ENCODE data around the gene CLCN4. TPM values are rescaled to one million over a fixed set of nuclear protein-coding genes. Genes with fewer than 3 reads are reported as not detected.

CLCN4 gene
- polyA plus RNA-seq, 1 of the 3 experiments (the other 2 are of a cell fraction): 1.1 TPM

- ChIA-PET CTCF (interaction anchor here (1.5 to 5.0 kb wide), 2 partner anchors 19 to 22 kb away, joined by 4 to 20 read pairs; no protein-coding TSS in a partner anchor), POLR2A (no interaction called here)
- TF ChIP-seq NFIC (IDR thresholded peaks at IDR 0.05; ENCODE audit: borderline replicate concordance) (no peak), RFX5 (IDR thresholded peaks at IDR 0.05; ENCODE audit: low read length) (no peak), TEAD4 (IDR thresholded peaks at IDR 0.05; ENCODE audit: borderline replicate concordance, insufficient read depth) (no peak), MEF2A (IDR thresholded peaks at IDR 0.05; ENCODE audit: borderline replicate concordance, low read depth) (no peak), RAD21 (IDR thresholded peaks at IDR 0.05; ENCODE audit: low read length) (no peak), TAF1 (IDR thresholded peaks at IDR 0.05; ENCODE audit: borderline replicate concordance, low read depth, low read length) (no peak), SMC3 (IDR thresholded peaks at IDR 0.05; ENCODE audit: low read depth, low read length) (no peak), EZH2phosphoT487 (IDR thresholded peaks at IDR 0.05; ENCODE audit: borderline replicate concordance, low read depth) (no peak), GABPA (IDR thresholded peaks at IDR 0.05; ENCODE audit: low read depth) (no peak), JUND (IDR thresholded peaks at IDR 0.05) (no peak), SIN3A (IDR thresholded peaks at IDR 0.05; ENCODE audit: borderline replicate concordance, low read depth, low read length) (no peak), YY1 (IDR thresholded peaks at IDR 0.05; ENCODE audit: low read depth) (no peak)
- TF ChIP-seq, protein P1, sequence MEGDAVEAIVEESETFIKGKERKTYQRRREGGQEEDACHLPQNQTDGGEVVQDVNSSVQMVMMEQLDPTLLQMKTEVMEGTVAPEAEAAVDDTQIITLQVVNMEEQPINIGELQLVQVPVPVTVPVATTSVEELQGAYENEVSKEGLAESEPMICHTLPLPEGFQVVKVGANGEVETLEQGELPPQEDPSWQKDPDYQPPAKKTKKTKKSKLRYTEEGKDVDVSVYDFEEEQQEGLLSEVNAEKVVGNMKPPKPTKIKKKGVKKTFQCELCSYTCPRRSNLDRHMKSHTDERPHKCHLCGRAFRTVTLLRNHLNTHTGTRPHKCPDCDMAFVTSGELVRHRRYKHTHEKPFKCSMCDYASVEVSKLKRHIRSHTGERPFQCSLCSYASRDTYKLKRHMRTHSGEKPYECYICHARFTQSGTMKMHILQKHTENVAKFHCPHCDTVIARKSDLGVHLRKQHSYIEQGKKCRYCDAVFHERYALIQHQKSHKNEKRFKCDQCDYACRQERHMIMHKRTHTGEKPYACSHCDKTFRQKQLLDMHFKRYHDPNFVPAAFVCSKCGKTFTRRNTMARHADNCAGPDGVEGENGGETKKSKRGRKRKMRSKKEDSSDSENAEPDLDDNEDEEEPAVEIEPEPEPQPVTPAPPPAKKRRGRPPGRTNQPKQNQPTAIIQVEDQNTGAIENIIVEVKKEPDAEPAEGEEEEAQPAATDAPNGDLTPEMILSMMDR (IDR thresholded peaks at IDR 0.05): no peak
- TF ChIP-seq, protein P2, sequence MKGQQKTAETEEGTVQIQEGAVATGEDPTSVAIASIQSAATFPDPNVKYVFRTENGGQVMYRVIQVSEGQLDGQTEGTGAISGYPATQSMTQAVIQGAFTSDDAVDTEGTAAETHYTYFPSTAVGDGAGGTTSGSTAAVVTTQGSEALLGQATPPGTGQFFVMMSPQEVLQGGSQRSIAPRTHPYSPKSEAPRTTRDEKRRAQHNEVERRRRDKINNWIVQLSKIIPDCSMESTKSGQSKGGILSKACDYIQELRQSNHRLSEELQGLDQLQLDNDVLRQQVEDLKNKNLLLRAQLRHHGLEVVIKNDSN (IDR thresholded peaks at IDR 0.05; ENCODE audit: borderline replicate concordance, low read depth): no peak
- Histone ChIP-seq H3K27ac (ENCODE audit: low read depth in 2 of 2, low read length in 1 of 2) (no peak overlapping the region), H3K9me2 (no peaks in the 10 kb centered on the region), H3K36me3 (replicated peaks in 1 of 2; ENCODE audit: control insufficient read depth in 1 of 2, insufficient read depth in 2 of 2, low read length in 1 of 2) (no peaks in the 10 kb centered on the region), H3K4me1 (ENCODE audit: control insufficient read depth in 1 of 2, insufficient read depth in 2 of 2, low read depth in 1 of 2, low read length in 1 of 2) (peaks cover 0 to 2% of the 10 kb centered on the region in 2 experiments; a peak in 1 of 4 replicates), H3K27me3 (ENCODE audit: insufficient read depth) (peaks cover 6% of the 10 kb centered on the region; the same call in 1 of the 2 replicates), H2AFZ (ENCODE audit: low read depth) (no peak overlapping the region), H3F3A (replicated peaks; ENCODE audit: insufficient read depth) (no peaks in the 10 kb centered on the region), H3K79me2 (ENCODE audit: insufficient read depth) (no peaks in the 10 kb centered on the region), H4K20me1 (ENCODE audit: insufficient read depth) (no peaks in the 10 kb centered on the region), H3K9me3 (no peaks in the 10 kb centered on the region), H3K4me2 (no peak overlapping the region), H3K9ac (no peak overlapping the region), H3K4me3 (ENCODE audit: low read depth in 2 of 2, low read length in 1 of 2) (no peak overlapping the region)
- no peak for DNase-seq
- 60% methylated on average over 9 of the region's 9 CpGs for WGBS (ENCODE audit: low lambda C conversion rate)
Measured at GRCh38 chrX:10168226-10168625, 11.5 kb downstream of the CLCN4 start.

GRCh38 chrX:10169175-10169574, 12.4 kb downstream of the CLCN4 start:
- WGBS (ENCODE audit: low lambda C conversion rate): 24% methylated on average over 3 of the region's 3 CpGs

More at GRCh38 chrX:10169175-10169574, 12.4 kb downstream of the CLCN4 start:
- Histone ChIP-seq H2AFZ (ENCODE audit: low read depth) (no peak overlapping the region), H4K20me1 (ENCODE audit: insufficient read depth) (no peaks in the 10 kb centered on the region), H3K4me2 (no peak overlapping the region), H3K27me3 (ENCODE audit: insufficient read depth) (peaks cover 6% of the 10 kb centered on the region; the same call in 1 of the 2 replicates), H3F3A (replicated peaks; ENCODE audit: insufficient read depth) (no peaks in the 10 kb centered on the region), H3K9me2 (no peaks in the 10 kb centered on the region), H3K9ac (no peak overlapping the region), H3K27ac (ENCODE audit: low read depth in 2 of 2, low read length in 1 of 2) (no peak overlapping the region), H3K4me1 (ENCODE audit: control insufficient read depth in 1 of 2, insufficient read depth in 2 of 2, low read depth in 1 of 2, low read length in 1 of 2) (peaks cover 0 to 4% of the 10 kb centered on the region in 2 experiments; a peak in 1 of 4 replicates), H3K4me3 (ENCODE audit: low read depth in 2 of 2, low read length in 1 of 2) (no peak overlapping the region), H3K9me3 (no peaks in the 10 kb centered on the region), H3K36me3 (replicated peaks in 1 of 2; ENCODE audit: control insufficient read depth in 1 of 2, insufficient read depth in 2 of 2, low read length in 1 of 2) (no peaks in the 10 kb centered on the region), H3K79me2 (ENCODE audit: insufficient read depth) (no peaks in the 10 kb centered on the region)
- CTCF ChIA-PET: interaction anchor here (5.0 kb wide), 1 partner anchor 21 kb away, joined by 20 read pairs; no protein-coding TSS in a partner anchor
- POLR2A ChIA-PET: no interaction called here
- no peak for DNase-seq
- no peak for TF ChIP-seq NRF1 (IDR thresholded peaks at IDR 0.05; ENCODE audit: low read depth, low read length)

Measured in SK-N-SH (cell line).